ENCODE measurements around the gene CRHR1.

GRCh38 chr17:45742251-45742650 lies 41.9 kb upstream of the CRHR1 start:
- no peak for TF ChIP-seq POLR2AphosphoS5 (IDR thresholded peaks at IDR 0.05)
- TF ChIP-seq POLR2A (IDR thresholded peaks at IDR 0.05) = no peak
